Lower leg skin (tissue), 3 donors: ENCODE results near the gene SYDE1.

Source experiments
- POLR2A ChIP-seq, 2 donors: fragments of 450-650 bp; IDR thresholded peaks; one replicate each; pipeline ENCODE4 v1.6.1; 2016 to 2017; ENCODE audit warnings: antibody characterized with exemption in 2 of 2, mild to moderate bottlenecking in 1 of 2, moderate library complexity in 1 of 2
- TF ChIP-seq, protein P1 (sequence below), 3 donors: fragments of 450-650 bp; IDR thresholded peaks; one replicate each; pipeline ENCODE4 v1.5.1; 2016; ENCODE audit warnings: antibody characterized with exemption in 3 of 3, mild to moderate bottlenecking in 3 of 3, moderate library complexity in 2 of 3

DNA sequence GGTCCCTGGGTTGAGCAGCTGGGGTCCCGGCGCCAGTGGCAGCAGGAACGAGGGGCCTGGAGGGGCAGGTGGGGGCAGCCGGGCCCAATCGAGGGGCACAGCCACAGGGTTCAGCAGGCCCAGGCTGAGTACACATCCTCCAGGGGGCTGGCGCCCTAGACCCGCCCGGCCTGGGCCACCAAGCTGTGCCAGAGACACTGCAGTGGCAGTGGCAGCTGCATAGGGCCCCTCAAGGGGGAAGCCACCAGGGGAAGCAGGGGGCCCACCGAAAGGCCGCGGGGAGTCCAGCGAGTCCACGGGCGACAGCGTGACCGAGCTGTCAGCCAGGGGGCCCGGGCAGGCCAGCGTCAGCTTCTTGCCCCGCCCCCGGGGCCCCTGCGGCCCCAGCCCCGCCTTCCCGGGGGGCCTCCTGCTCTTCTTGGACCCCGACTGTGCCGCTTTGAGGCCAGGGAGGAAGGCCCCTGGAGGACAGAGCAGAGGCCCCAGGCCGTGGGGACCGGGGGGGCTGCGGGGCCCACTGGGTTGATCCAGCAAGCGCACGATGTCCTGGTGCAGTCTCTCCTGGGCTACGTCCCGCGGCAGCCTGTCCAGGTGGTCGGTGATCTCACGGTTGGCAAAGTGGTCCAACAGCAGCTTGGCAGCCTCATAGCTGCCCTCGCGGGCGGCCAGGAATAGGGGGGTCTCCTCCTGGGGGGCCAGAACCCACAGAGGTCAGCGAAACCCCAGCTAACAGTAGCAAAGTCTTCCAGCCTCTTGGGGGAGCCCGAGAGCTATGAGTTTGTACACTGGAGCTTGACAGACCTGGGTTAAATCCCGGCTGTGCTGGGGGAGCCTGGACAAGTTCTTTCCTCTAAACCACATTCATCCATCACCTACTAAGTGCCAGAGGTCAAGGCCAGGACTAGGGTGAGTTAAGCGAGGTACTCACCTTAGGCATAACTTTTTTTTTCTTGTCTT, 54.1 kb downstream of the SYDE1 start:
- TF ChIP-seq, protein P1, sequence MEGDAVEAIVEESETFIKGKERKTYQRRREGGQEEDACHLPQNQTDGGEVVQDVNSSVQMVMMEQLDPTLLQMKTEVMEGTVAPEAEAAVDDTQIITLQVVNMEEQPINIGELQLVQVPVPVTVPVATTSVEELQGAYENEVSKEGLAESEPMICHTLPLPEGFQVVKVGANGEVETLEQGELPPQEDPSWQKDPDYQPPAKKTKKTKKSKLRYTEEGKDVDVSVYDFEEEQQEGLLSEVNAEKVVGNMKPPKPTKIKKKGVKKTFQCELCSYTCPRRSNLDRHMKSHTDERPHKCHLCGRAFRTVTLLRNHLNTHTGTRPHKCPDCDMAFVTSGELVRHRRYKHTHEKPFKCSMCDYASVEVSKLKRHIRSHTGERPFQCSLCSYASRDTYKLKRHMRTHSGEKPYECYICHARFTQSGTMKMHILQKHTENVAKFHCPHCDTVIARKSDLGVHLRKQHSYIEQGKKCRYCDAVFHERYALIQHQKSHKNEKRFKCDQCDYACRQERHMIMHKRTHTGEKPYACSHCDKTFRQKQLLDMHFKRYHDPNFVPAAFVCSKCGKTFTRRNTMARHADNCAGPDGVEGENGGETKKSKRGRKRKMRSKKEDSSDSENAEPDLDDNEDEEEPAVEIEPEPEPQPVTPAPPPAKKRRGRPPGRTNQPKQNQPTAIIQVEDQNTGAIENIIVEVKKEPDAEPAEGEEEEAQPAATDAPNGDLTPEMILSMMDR (IDR thresholded peaks at IDR 0.05) = no peak
- no peak for TF ChIP-seq POLR2A (IDR thresholded peaks at IDR 0.05)
